Measurements from ENCODE around the gene PHACTR2.

PHACTR2 gene

DNA sequence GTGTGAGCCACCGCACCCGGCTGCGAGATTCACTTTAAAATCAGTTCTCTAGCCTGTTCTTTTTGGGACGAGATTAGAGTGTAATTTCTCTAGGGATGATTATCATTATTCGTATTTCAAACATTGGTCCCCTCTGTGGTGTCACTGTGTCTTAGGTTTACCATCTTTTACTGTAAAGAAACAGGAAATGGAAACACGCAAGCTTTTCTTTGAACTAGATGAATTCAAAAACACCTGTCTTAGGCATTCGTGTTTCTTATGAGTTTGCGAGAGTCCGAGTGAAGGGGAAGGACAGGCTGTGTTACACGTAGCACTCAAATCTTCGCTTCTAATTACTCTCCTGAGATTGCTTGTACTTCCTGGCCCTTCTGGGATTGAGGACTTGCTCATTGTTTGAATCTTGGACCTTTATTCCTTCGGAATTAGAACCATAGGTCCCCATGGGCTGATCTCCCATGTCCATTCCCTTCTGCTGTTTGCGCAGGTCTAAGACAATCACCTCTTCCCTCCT is 61.6 kb downstream of the PHACTR2 start:
- H4K20me1 ChIP-seq (ENCODE audit: insufficient read depth, low read length), result no peaks in the 10 kb centered on the region
- no peak overlapping the region for H3K4me3 ChIP-seq (ENCODE audit: low read depth in 1 of 2, low read length in 2 of 2)
- no peaks in the 10 kb centered on the region for H3K4me1 ChIP-seq (ENCODE audit: insufficient read depth, low read length)
- no peaks in the 10 kb centered on the region for H3K79me2 ChIP-seq (ENCODE audit: insufficient read depth, low read length)
- no peak overlapping the region for H3K9ac ChIP-seq (ENCODE audit: low read depth, low read length)
- no peak overlapping the region for H3K27ac ChIP-seq (ENCODE audit: low read length)
- H2AFZ ChIP-seq (ENCODE audit: low read depth, low read length), result no peak overlapping the region
- H3K9me3 ChIP-seq (ENCODE audit: insufficient read depth, low read length, severe bottlenecking), result no peaks in the 10 kb centered on the region
- H3K4me2 ChIP-seq (ENCODE audit: insufficient read depth, low read length), result no peak overlapping the region
- DNase-seq (no peak), ATAC-seq (ENCODE audit: insufficient read depth, low read depth) (no peak)
- TF ChIP-seq EZH2 (IDR thresholded peaks at IDR 0.05; ENCODE audit: borderline replicate concordance, low read depth, low read length, severe bottlenecking), result no peak
- TF ChIP-seq, protein P1, sequence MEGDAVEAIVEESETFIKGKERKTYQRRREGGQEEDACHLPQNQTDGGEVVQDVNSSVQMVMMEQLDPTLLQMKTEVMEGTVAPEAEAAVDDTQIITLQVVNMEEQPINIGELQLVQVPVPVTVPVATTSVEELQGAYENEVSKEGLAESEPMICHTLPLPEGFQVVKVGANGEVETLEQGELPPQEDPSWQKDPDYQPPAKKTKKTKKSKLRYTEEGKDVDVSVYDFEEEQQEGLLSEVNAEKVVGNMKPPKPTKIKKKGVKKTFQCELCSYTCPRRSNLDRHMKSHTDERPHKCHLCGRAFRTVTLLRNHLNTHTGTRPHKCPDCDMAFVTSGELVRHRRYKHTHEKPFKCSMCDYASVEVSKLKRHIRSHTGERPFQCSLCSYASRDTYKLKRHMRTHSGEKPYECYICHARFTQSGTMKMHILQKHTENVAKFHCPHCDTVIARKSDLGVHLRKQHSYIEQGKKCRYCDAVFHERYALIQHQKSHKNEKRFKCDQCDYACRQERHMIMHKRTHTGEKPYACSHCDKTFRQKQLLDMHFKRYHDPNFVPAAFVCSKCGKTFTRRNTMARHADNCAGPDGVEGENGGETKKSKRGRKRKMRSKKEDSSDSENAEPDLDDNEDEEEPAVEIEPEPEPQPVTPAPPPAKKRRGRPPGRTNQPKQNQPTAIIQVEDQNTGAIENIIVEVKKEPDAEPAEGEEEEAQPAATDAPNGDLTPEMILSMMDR (IDR thresholded peaks at IDR 0.05; ENCODE audit: borderline replicate concordance, extremely low read depth, low read length, poor library complexity, severe bottlenecking), result no peak
- peaks cover 3% of the 10 kb centered on the region for H3K27me3 ChIP-seq (ENCODE audit: insufficient read depth, low read length, poor library complexity)
- H3K36me3 ChIP-seq (ENCODE audit: insufficient read depth, low read length), result no peaks in the 10 kb centered on the region

DNA sequence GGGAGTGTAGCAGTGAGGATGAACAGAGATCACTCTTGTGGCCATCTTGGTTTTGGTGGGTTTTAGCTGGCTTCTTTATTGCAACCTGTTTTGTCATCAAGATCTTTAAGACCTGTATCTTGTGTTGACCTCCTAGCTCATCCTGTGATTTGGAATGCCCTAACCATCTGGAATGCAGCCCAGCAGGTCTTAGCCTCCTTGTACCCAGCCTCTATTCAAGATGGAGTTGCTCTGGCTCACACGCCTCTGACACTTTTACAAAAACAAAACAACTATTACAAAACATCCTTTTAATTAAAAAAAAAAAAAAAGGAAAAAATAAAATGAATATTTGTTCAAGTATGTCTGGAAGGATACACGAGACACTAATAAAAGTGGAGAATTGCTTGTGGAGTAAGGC is 62.4 kb downstream of the PHACTR2 start:
- TF ChIP-seq, protein P1 (IDR thresholded peaks at IDR 0.05; ENCODE audit: borderline replicate concordance, extremely low read depth, low read length, poor library complexity, severe bottlenecking), result no peak
- no peak for TF ChIP-seq EZH2 (IDR thresholded peaks at IDR 0.05; ENCODE audit: borderline replicate concordance, low read depth, low read length, severe bottlenecking)
- Histone ChIP-seq H3K9ac (ENCODE audit: low read depth, low read length) (no peak overlapping the region), H3K36me3 (ENCODE audit: insufficient read depth, low read length) (no peaks in the 10 kb centered on the region), H3K27ac (ENCODE audit: low read length) (no peak overlapping the region), H3K4me1 (ENCODE audit: insufficient read depth, low read length) (no peaks in the 10 kb centered on the region), H3K4me3 (ENCODE audit: low read depth in 1 of 2, low read length in 2 of 2) (no peak overlapping the region), H3K4me2 (ENCODE audit: insufficient read depth, low read length) (no peak overlapping the region), H3K9me3 (ENCODE audit: insufficient read depth, low read length, severe bottlenecking) (no peaks in the 10 kb centered on the region), H4K20me1 (ENCODE audit: insufficient read depth, low read length) (no peaks in the 10 kb centered on the region), H2AFZ (ENCODE audit: low read depth, low read length) (no peak overlapping the region), H3K27me3 (ENCODE audit: insufficient read depth, low read length, poor library complexity) (peaks cover 3% of the 10 kb centered on the region), H3K79me2 (ENCODE audit: insufficient read depth, low read length) (no peaks in the 10 kb centered on the region)
- DNase-seq (no peak), ATAC-seq (ENCODE audit: insufficient read depth, low read depth) (no peak)

DNA sequence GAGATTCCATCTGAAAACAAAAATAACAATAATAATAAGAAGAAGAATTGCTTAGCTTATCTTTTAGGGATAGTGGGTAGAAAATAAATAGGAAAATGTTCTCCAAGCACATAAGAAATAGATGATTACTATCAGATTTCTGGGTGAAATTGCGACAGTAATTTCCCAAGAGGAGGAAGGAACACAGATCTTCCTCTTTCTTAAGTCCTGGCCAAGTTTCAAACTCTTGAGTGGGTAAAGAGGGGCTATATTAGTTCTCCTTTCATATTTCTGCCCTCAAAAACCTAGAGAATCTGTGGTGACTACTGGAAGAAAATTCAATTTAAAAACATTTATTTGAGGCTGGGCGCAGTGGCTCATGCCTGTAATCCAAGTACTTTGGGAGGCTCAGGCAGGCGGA is 63.7 kb downstream of the PHACTR2 start:
- no peak overlapping the region for H2AFZ ChIP-seq (ENCODE audit: low read depth, low read length)
- no peak for DNase-seq
- H3K9me3 ChIP-seq (ENCODE audit: insufficient read depth, low read length, severe bottlenecking), result no peaks in the 10 kb centered on the region

More for the DNA sequence above, 63.7 kb downstream of the PHACTR2 start:
- Histone ChIP-seq H3K4me1 (ENCODE audit: insufficient read depth, low read length) (no peaks in the 10 kb centered on the region), H3K4me2 (ENCODE audit: insufficient read depth, low read length) (no peak overlapping the region), H3K27me3 (ENCODE audit: insufficient read depth, low read length, poor library complexity) (peaks cover 3% of the 10 kb centered on the region), H3K4me3 (ENCODE audit: low read depth in 1 of 2, low read length in 2 of 2) (no peak overlapping the region), H3K79me2 (ENCODE audit: insufficient read depth, low read length) (no peaks in the 10 kb centered on the region), H4K20me1 (ENCODE audit: insufficient read depth, low read length) (no peaks in the 10 kb centered on the region), H3K36me3 (ENCODE audit: insufficient read depth, low read length) (no peaks in the 10 kb centered on the region), H3K27ac (ENCODE audit: low read length) (no peak overlapping the region), H3K9ac (ENCODE audit: low read depth, low read length) (no peak overlapping the region)
- TF ChIP-seq EZH2 (IDR thresholded peaks at IDR 0.05; ENCODE audit: borderline replicate concordance, low read depth, low read length, severe bottlenecking), result no peak
- TF ChIP-seq, protein P1 (IDR thresholded peaks at IDR 0.05; ENCODE audit: borderline replicate concordance, extremely low read depth, low read length, poor library complexity, severe bottlenecking), result no peak
- ATAC-seq (ENCODE audit: insufficient read depth, low read depth), result no peak
